ENCODE measurements around the gene TMCC1. TPM values are rescaled to one million over a fixed set of nuclear protein-coding genes. Genes with fewer than 3 reads are reported as not detected.

The TMCC1 gene
- total RNA-seq, 2 donors from 2014 or later: 41.0 to 51.1 TPM

- H3K4me1 Mint-ChIP-seq: peaks cover 58% of the 10 kb centered on the region
These were observed 291.2 kb downstream of the TMCC1 start for GRCh38 chr3:129602309-129602708.

GRCh38 chr3:129601713-129602112 is 291.8 kb downstream of the TMCC1 start:
- H3K4me1 Mint-ChIP-seq: peaks cover 58% of the 10 kb centered on the region
- H3K4me3 Mint-ChIP-seq: peak overlapping the region; percentile 77
- DNase-seq: no peak
- H3K27ac ChIP-seq (ENCODE audit: low read depth, low read length): no peak overlapping the region
- no peaks in the 10 kb centered on the region for H3K9me3 ChIP-seq (ENCODE audit: control insufficient read depth, low read length)
- WGBS, 2 experiments (ENCODE audit: insufficient coverage in 1 of 2, insufficient read length in 1 of 2): 94% methylated on average over 5 of the region's 5 CpGs; no CpG with 5 or more reads in 1 of the 2 experiments
- H3K9ac ChIP-seq (ENCODE audit: extremely low read depth, low read length, poor library complexity, severe bottlenecking): no peak overlapping the region
- H3K27ac Mint-ChIP-seq: no peak overlapping the region
- no peak overlapping the region for H3K4me3 ChIP-seq (ENCODE audit: low read length)
- no peaks in the 10 kb centered on the region for H3K36me3 ChIP-seq (ENCODE audit: control insufficient read depth, insufficient read depth, low read length)
- TF ChIP-seq CTCF (conservative IDR thresholded peaks at IDR 0.05): no peak
- no peaks in the 10 kb centered on the region for H3K9me3 Mint-ChIP-seq
- peaks cover 3% of the 10 kb centered on the region for H3K36me3 Mint-ChIP-seq (ENCODE audit: low read depth)
- peaks cover 15% of the 10 kb centered on the region for H3K27me3 Mint-ChIP-seq (ENCODE audit: insufficient read depth)
- H3K27me3 ChIP-seq (ENCODE audit: control insufficient read depth, insufficient read depth, low read length, poor library complexity, severe bottlenecking): peaks cover 20% of the 10 kb centered on the region
- H3K4me1 ChIP-seq (ENCODE audit: control insufficient read depth, insufficient read depth, low read length): peaks cover 22% of the 10 kb centered on the region

More at GRCh38 chr3:129602309-129602708, 291.2 kb downstream of the TMCC1 start:
- H3K4me1 ChIP-seq (ENCODE audit: control insufficient read depth, insufficient read depth, low read length): peaks cover 16% of the 10 kb centered on the region
- no peak overlapping the region for H3K4me3 ChIP-seq (ENCODE audit: low read length)
- no peak overlapping the region for H3K27ac ChIP-seq (ENCODE audit: low read depth, low read length)
- DNase-seq: peak; percentile 96
- H3K27me3 ChIP-seq (ENCODE audit: control insufficient read depth, insufficient read depth, low read length, poor library complexity, severe bottlenecking): peaks cover 20% of the 10 kb centered on the region
- Mint-ChIP-seq H3K27ac (peak overlapping the region; percentile 76), H3K9me3 (no peaks in the 10 kb centered on the region), H3K4me3 (peak overlapping the region; percentile 77), H3K27me3 (ENCODE audit: insufficient read depth) (peaks cover 15% of the 10 kb centered on the region), H3K36me3 (ENCODE audit: low read depth) (peaks cover 3% of the 10 kb centered on the region)
- H3K9me3 ChIP-seq (ENCODE audit: control insufficient read depth, low read length): no peaks in the 10 kb centered on the region
- no peaks in the 10 kb centered on the region for H3K36me3 ChIP-seq (ENCODE audit: control insufficient read depth, insufficient read depth, low read length)
- 55 to 77% methylated on average over 10 to 11 of the region's 11 CpGs for WGBS, 2 experiments (ENCODE audit: insufficient coverage in 1 of 2, insufficient read length in 1 of 2)
- TF ChIP-seq CTCF (conservative IDR thresholded peaks at IDR 0.05): no peak
- no peak overlapping the region for H3K9ac ChIP-seq (ENCODE audit: extremely low read depth, low read length, poor library complexity, severe bottlenecking)

GRCh38 chr3:129600348-129600747 is 293.2 kb downstream of the TMCC1 start:
- H3K27me3 ChIP-seq (ENCODE audit: control insufficient read depth, insufficient read depth, low read length, poor library complexity, severe bottlenecking): peaks cover 10% of the 10 kb centered on the region
- no peak overlapping the region for H3K9ac ChIP-seq (ENCODE audit: extremely low read depth, low read length, poor library complexity, severe bottlenecking)

More at GRCh38 chr3:129600348-129600747, 293.2 kb downstream of the TMCC1 start:
- H3K4me1 Mint-ChIP-seq: peaks cover 59% of the 10 kb centered on the region
- Histone ChIP-seq H3K4me1 (ENCODE audit: control insufficient read depth, insufficient read depth, low read length) (peaks cover 29% of the 10 kb centered on the region), H3K4me3 (ENCODE audit: low read length) (no peak overlapping the region), H3K27ac (ENCODE audit: low read depth, low read length) (no peak overlapping the region), H3K36me3 (ENCODE audit: control insufficient read depth, insufficient read depth, low read length) (no peaks in the 10 kb centered on the region), H3K9me3 (ENCODE audit: control insufficient read depth, low read length) (no peaks in the 10 kb centered on the region)
- H3K9me3 Mint-ChIP-seq: no peaks in the 10 kb centered on the region
- WGBS, 2 experiments (ENCODE audit: insufficient coverage in 1 of 2, insufficient read length in 1 of 2): 92 to 100% methylated on average over 2 of the region's 2 CpGs
- peaks cover 12% of the 10 kb centered on the region for H3K27me3 Mint-ChIP-seq (ENCODE audit: insufficient read depth)
- H3K36me3 Mint-ChIP-seq (ENCODE audit: low read depth): peaks cover 3% of the 10 kb centered on the region
- no peak for DNase-seq
- no peak for TF ChIP-seq CTCF (conservative IDR thresholded peaks at IDR 0.05)
- H3K27ac Mint-ChIP-seq: no peak overlapping the region
- no peak overlapping the region for H3K4me3 Mint-ChIP-seq

All from endodermal cell (in vitro differentiated cells).